ENCODE data around the gene CHRNB1.

DNA sequence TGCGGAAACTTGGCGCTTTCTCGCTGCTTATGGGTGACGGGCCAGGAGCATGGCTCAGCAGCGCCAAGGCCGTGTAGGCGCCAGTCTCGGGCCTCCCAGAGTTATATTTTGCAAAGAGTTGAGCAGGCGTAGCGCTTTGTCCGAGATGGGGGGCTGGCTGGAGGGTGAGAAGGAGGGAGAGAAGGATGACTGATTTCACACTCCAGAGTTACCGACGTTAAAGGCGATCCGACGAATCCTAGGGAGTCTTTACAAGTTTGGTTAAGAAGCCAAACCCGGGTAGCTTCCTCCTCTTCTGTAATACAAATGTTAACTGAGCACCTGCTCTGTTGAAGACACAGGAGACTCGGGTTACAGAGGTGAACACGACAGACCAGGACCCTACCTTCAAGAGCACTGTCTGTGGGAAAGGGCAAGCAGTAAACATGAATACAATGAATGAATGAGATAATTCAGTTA lies 40.1 kb downstream of the CHRNB1 start:
- TF ChIP-seq, protein P1, sequence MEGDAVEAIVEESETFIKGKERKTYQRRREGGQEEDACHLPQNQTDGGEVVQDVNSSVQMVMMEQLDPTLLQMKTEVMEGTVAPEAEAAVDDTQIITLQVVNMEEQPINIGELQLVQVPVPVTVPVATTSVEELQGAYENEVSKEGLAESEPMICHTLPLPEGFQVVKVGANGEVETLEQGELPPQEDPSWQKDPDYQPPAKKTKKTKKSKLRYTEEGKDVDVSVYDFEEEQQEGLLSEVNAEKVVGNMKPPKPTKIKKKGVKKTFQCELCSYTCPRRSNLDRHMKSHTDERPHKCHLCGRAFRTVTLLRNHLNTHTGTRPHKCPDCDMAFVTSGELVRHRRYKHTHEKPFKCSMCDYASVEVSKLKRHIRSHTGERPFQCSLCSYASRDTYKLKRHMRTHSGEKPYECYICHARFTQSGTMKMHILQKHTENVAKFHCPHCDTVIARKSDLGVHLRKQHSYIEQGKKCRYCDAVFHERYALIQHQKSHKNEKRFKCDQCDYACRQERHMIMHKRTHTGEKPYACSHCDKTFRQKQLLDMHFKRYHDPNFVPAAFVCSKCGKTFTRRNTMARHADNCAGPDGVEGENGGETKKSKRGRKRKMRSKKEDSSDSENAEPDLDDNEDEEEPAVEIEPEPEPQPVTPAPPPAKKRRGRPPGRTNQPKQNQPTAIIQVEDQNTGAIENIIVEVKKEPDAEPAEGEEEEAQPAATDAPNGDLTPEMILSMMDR (IDR thresholded peaks at IDR 0.05; ENCODE audit: low read depth, low read length), result no peak
- TF ChIP-seq POLR2A (IDR thresholded peaks at IDR 0.05; ENCODE audit: extremely low read depth, insufficient read length), result no peak
